ENCODE measurements around the gene TRMT10C.
"Not testable (repeated sequence)": the region's sequence is repeated elsewhere in the genome, so short reads cannot be mapped to it uniquely, and the experiment has no call there.

GRCh38 chr3:101551359-101552081 is 10.1 kb upstream of the TRMT10C start:
- TF ChIP-seq CTCF (IDR thresholded peaks at IDR 0.05; ENCODE audit: borderline replicate concordance, extremely low read depth, low read length, poor library complexity, severe bottlenecking); EZH2 (IDR thresholded peaks at IDR 0.05; ENCODE audit: borderline replicate concordance, low read depth, low read length, severe bottlenecking): not testable (repeated sequence)

Data from DND-41 (cell line).